OCI-M1 (cell line): ENCODE measurements around the gene XPNPEP3.

Experiments used
- DNase-seq: peaks from one replicate; lab custom pipeline; 2025; lab: John Stamatoyannopoulos, UW

Gene XPNPEP3

DNA sequence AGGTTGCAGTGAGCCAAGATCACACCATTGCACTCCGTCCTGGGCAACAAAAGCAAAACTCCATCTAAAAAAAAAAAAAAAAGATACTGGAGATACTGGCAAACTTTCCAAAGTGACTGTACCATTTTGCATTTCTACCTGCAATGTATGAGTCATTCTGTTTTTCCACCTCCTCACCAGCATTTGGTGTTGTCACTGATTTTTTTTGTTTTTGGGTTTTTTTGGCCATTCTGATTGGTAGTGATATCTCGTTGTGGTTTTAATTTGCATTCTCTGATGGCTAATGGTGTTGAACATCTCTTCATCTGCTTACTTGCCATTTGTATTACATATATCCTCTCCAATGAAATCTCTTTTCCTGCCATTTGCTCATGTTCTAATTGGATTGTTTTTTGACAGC is 82.3 kb downstream of the XPNPEP3 start:
- no peak for DNase-seq

- peak; percentile 98 for DNase-seq
These were observed 94.2 kb downstream of the XPNPEP3 start, which contains the start of gene RBX1 for GRCh38 chr22:40950962-40951794. Gene RBX1 (plus strand): TSS chr22:40951378. CDS start chr22:40951399, 21 bp downstream.

DNA sequence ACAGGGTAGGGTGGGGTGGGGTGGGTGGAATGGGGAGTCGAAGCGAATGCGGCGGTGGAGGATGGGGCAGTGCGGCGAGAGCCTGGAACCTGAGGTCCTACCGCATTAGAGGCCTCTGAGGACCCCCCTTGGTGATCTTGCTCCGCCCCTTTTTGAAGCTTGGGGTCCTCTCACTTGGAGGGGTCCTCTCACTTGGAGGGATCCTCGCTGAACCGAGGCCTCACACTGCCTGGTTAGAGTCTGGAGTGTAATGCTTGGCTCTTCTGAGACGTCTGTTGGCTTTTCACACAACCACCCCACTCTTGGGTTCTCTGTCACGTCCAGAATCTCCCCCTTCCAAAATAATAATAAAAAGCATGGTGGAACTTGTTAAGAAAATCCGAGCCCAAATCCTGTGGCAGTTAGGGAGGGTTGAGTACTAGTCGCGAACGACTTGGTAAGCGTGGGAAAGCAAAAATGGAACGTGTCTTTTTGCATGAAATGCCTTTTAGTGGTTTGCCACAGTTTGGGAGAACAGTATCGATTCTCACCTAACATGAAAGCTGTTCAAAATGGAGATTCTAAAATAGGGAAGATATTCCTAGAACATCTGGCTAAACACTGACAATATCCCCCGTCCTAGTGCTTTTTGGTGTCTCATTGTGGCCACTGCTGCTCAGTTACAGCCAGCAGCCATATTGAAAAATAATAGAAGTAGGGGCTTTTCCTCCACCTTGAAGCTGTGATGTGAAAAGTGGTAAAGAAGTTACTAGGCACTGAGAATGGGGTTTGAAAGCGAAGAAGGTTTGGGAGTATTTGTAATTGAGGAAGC is 95.1 kb downstream of the XPNPEP3 start:
- peak; percentile 64 for DNase-seq

GRCh38 chr22:40953471-40953870 is 96.5 kb downstream of the XPNPEP3 start:
- peak; percentile 27 for DNase-seq

- DNase-seq = no peak
These were observed 97.2 kb downstream of the XPNPEP3 start for GRCh38 chr22:40954113-40954512.

DNA sequence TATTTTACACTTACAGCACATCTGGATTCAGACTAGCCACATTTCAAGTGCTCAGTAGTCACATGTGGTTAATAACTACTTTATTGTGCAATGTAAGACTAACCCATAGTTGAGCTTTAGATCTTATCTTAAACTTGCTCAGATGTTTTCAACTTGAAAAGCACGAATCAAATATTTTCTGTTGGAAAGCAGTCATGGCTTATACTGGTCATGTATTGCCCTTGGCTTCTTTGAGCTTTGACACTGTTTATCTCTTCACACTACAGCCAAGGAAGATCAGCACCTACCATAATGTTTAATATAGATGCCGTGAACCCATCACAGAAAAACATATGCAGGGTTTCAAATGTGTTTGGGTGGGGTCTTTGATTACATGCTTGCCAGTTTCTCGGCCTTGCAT is 98.6 kb downstream of the XPNPEP3 start:
- DNase-seq = no peak

DNA sequence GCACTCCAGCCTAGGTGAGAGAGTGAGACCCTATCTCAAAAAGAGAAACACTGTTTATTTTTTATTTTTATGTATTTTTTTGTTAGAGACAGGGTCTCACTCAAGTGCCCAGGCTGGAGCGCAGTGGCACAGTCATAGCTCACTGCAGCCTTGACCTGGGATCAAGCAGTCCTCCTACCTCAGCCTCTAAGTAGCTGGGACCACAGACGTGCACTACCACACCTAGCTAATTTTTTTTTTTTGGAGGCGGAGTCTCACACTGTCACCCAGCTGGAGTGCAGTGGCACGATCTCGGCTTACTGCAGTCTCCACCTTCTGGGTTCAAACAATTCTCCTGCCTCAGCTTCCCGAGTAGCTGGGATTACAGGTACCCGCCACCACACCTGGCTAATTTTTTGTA is 100.7 kb downstream of the XPNPEP3 start:
- no peak for DNase-seq

- DNase-seq = no peak
These were observed 101.4 kb downstream of the XPNPEP3 start for GRCh38 chr22:40958299-40958698.

DNA sequence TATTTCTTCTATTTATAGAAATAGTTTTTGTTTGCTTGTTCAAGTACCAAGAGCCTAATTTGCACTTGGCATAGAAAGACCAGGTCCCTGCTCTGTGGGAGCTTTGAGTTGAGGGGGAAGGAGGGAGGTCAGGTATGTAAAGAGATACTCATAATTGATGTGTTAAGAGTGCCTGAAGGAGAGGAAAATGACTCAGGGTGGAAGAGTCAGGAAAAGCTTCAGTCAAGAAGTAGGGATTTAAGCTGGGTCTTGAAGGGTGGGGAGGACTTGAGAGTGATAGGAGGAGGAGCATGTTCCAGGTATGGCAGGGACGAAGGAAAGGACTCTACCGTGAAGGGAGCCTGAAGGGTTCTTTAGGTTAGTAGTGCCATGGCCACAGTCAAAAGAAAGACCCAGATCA is 103.2 kb downstream of the XPNPEP3 start:
- DNase-seq = no peak

DNA sequence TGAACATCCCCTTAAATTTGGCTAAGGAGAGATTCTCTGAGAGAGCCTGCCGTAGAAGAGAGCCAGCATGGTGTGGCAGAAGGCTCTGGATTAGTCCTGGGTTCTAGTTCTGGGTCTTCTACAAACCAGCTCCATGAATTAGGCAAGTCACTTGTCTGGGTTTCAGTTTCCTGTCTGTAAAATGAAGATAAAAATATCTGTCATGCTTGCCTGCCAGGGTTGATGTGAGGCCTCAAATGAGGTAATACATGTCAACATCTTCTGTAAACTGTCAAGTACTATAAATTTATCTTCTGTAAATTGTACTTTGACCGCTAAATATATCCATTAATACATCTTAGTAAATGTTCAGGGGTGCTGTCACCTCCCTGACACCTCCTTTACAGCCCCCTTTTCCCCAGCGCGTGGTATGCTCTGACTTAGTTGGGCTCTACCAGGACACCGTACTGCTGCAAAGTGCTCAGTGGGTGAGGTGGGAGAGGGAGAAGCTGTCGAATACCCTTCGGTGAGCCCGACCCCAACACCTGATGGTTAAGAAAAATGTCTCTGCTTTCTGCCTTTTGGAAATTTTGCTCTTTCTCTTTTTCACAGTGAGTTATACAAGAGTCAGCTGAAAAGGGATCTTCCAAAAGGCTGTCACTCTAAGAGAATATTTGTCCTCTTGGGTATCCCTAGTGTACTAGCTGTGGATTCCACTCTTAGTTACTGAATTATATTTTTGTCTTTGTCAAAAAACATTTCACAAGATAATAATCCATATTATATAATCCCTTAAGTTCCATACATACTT is 109.2 kb downstream of the XPNPEP3 start:
- DNase-seq = peak; percentile 76

DNA sequence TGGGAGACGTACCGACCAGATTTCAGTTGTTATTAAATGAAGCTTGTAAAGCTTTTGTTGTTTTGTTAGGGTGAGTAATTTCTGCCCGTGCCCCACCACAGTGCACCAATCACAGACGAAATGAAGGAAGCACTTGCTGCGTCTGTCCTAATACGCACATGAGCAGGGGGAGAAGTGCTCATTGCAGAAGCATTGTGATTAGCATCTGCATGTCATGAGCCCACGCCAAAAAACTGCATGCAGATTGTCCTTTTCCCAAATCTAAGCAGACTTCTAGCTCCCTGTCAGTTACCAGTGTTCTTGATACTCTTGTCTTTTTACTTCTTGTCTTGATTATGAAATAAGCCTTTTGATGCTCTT is 109.8 kb downstream of the XPNPEP3 start:
- peak; percentile 74 for DNase-seq

- no peak for DNase-seq
These were observed 110.3 kb downstream of the XPNPEP3 start for GRCh38 chr22:40967111-40967760.

GRCh38 chr22:40972587-40972986 is 115.6 kb downstream of the XPNPEP3 start:
- no peak for DNase-seq

DNA sequence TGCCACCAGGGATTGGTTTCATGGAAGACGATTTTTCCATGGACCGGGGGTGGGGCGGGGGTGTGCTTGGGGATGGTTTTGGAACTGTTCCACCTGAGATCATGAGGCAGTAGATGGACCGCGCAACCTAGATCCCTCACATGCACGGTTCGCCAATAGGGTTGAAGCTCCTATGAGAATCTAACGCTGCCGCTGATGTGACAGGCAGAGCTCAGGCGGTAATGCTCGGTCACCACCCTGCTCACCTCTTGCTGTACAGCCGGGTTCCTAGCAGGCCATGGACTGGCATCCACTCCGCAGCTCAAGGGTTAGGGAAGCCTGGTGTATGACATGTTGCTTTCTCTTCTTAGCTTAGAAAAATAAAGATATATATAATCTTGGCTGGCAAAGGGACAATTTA is 116.2 kb downstream of the XPNPEP3 start:
- DNase-seq = no peak

- DNase-seq = no peak
These were observed 118.4 kb downstream of the XPNPEP3 start for GRCh38 chr22:40975366-40975765.

GRCh38 chr22:40976866-40977700 is 120.1 kb downstream of the XPNPEP3 start:
- DNase-seq = no peak

DNA sequence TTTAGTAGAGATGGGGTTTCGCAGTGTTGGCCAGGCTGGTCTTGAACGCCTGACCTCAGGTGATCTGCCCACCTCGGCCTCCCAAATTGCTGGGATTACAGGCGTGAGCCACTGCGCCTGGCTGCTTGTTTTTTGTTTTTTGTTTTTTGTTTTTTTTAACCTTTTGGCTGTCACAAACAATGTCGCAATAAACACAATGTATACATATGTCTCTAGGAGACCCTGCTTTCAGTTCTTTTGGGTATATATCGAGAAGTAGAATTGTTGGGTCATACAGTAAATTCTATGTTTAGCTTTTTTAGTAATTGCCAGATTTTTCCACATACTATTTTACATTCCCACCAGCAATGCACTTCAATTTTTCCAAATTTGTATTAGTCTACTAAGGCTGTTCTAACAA is 122.2 kb downstream of the XPNPEP3 start:
- DNase-seq = no peak

- DNase-seq = no peak
These were observed 122.9 kb downstream of the XPNPEP3 start for GRCh38 chr22:40979871-40980270.
